ENCODE results near the gene MAGOHB. TPM values are rescaled to one million over a fixed set of nuclear protein-coding genes. Genes with fewer than 3 reads are reported as not detected.

MAGOHB gene
- total and polyA plus RNA-seq, 2 of the 13 experiments (the other 11 are each of a cell fraction or from before 2014, with no cell fraction given) = 7.0 to 49.8 TPM

- TF ChIP-seq RNF219 (CRISPR knock-in tag; IDR thresholded peaks at IDR 0.05) (no peak), KAT2B (IDR thresholded peaks at IDR 0.05; ENCODE audit: borderline replicate concordance, low read depth, low read length) (no peak), ZNF646 (CRISPR knock-in tag; IDR thresholded peaks at IDR 0.05) (no peak), NFIC (IDR thresholded peaks at IDR 0.05; ENCODE audit: low read length) (no peak), ZNF710 (CRISPR knock-in tag; IDR thresholded peaks at IDR 0.05; ENCODE audit: borderline replicate concordance) (peak; percentile 67; the same call in 1 of the 2 replicates), ZBTB26 (CRISPR knock-in tag; IDR thresholded peaks at IDR 0.05; ENCODE audit: borderline replicate concordance) (peak; percentile 72; the same call in 1 of the 2 replicates), RAD21 (CRISPR knock-in tag; IDR thresholded peaks at IDR 0.05) (no peak), NR2F1 (CRISPR knock-in tag; IDR thresholded peaks at IDR 0.05) (no peak)
- TF ChIP-seq, protein P1, sequence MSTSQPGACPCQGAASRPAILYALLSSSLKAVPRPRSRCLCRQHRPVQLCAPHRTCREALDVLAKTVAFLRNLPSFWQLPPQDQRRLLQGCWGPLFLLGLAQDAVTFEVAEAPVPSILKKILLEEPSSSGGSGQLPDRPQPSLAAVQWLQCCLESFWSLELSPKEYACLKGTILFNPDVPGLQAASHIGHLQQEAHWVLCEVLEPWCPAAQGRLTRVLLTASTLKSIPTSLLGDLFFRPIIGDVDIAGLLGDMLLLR (CRISPR knock-in tag; IDR thresholded peaks at IDR 0.05) = 0 out of 2 replicates have a peak, but pooled peaks have one; percentile 81
- TF ChIP-seq, protein P2, sequence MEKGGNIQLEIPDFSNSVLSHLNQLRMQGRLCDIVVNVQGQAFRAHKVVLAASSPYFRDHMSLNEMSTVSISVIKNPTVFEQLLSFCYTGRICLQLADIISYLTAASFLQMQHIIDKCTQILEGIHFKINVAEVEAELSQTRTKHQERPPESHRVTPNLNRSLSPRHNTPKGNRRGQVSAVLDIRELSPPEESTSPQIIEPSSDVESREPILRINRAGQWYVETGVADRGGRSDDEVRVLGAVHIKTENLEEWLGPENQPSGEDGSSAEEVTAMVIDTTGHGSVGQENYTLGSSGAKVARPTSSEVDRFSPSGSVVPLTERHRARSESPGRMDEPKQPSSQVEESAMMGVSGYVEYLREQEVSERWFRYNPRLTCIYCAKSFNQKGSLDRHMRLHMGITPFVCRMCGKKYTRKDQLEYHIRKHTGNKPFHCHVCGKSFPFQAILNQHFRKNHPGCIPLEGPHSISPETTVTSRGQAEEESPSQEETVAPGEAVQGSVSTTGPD (CRISPR knock-in tag; IDR thresholded peaks at IDR 0.05) = no peak
- TF ChIP-seq, protein P3, sequence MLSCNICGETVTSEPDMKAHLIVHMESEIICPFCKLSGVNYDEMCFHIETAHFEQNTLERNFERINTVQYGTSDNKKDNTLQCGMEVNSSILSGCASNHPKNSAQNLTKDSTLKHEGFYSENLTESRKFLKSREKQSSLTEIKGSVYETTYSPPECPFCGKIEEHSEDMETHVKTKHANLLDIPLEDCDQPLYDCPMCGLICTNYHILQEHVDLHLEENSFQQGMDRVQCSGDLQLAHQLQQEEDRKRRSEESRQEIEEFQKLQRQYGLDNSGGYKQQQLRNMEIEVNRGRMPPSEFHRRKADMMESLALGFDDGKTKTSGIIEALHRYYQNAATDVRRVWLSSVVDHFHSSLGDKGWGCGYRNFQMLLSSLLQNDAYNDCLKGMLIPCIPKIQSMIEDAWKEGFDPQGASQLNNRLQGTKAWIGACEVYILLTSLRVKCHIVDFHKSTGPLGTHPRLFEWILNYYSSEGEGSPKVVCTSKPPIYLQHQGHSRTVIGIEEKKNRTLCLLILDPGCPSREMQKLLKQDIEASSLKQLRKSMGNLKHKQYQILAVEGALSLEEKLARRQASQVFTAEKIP (CRISPR knock-in tag; IDR thresholded peaks at IDR 0.05; ENCODE audit: borderline replicate concordance) = no peak
These were observed at the start of gene MAGOHB (continued) for GRCh38 chr12:10613349-10614055.

All from HepG2 (cell line).